Fibroblast of the aortic adventitia (primary cell): ENCODE results near the gene STAM. TPM values are rescaled to one million over a fixed set of nuclear protein-coding genes. Genes with fewer than 3 reads are reported as not detected.

Experiments
- DNase-seq: peaks from one replicate; pipeline ENCODE4 v3.0.0-alpha.2; 2010; ENCODE audit warnings: low read depth
- H3K4me3 ChIP-seq: 2 replicates; pipeline ENCODE4 v1.5.1; 2011; ENCODE audit warnings: low read depth, mild to moderate bottlenecking, control low read depth, low read length, moderate library complexity
- CTCF ChIP-seq: IDR thresholded peaks from 2 replicates; pipeline ENCODE4 v1.5.1; 2011; ENCODE audit warnings: mild to moderate bottlenecking, low read length, control low read depth, inconsistent platforms; ENCODE audit not compliant: insufficient read depth
- total RNA-seq: library from RNA; depleted of rRNA; stranded (reverse); fragments of >200 nt; gene quantifications from 2 replicates; pipeline ENCODE4 v1.2.3, GENCODE V29; 2012; ENCODE audit warnings: low replicate concordance

Gene STAM
- total RNA-seq, 1 donor: 40.6 TPM

DNA sequence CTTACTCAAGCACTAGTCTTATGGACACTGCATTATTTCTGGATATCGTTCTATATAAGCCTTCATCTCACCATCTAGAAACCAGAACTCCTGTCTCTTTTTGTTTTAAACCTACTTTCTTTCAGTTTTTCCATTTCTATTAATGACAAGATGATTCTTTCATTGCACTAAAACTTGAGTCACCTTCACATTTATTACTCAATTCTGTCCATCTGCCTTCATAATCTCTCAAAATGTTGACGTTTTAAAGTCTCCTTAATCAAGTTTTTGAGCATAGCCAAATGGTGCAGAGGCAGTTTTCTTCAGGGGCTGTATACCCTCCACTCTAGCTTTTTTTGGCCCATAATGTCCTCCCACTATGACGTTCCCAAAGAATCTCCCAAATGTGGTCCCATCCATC lies 17.6 kb downstream of the STAM start:
- no peak for TF ChIP-seq CTCF

DNA sequence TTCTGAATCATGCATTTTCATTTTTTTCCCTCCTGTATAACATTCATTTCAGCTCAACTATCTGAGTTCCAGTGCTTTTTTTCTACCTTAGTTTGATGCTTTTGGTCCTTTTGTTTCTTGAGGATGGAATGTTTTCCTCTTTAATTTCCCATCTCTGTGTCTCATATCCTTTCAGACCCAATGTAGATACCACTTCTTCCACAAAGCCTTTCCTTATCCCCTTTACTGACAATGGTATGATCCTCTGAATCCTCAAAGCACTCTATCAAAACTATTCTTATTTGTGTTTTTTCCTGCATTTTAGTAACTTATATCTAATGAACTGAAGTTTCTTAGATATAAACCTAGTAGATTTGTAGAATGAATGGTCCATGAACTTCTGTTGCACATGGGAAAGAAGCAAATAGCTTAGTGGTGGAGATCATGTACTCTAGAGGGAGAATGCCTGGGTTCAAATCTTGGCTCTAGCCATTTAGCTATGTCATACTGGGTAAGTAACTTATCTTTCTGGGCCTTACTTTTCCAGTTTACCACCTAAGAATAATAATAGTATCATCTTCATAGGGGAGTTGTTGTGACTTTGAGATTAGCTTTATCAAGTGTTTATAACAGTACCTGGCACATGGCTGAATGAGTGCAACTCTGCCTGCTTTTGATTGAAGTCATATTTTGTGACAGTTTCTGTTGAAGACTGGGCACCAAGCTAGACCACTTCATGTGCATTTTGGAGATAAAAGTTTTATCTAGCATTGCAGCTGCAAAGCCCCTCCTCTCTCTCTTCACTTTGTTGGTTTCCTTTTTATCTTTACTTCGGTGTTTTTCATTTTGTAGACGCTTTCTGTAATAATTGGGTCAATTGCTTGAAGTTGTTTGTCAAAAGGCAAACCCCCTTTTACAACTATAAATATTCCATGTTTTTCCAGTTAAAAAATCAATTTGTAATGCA lies 18.5 kb downstream of the STAM start:
- no peak overlapping the region for H3K4me3 ChIP-seq
- no peak for TF ChIP-seq CTCF
- no peak for DNase-seq

More for the DNA sequence above, 17.6 kb downstream of the STAM start:
- no peak overlapping the region for H3K4me3 ChIP-seq
- no peak for DNase-seq

GRCh38 chr10:17663450-17663849 lies 19.5 kb downstream of the STAM start:
- no peak for TF ChIP-seq CTCF
- DNase-seq: no peak
- H3K4me3 ChIP-seq: no peak overlapping the region

DNA sequence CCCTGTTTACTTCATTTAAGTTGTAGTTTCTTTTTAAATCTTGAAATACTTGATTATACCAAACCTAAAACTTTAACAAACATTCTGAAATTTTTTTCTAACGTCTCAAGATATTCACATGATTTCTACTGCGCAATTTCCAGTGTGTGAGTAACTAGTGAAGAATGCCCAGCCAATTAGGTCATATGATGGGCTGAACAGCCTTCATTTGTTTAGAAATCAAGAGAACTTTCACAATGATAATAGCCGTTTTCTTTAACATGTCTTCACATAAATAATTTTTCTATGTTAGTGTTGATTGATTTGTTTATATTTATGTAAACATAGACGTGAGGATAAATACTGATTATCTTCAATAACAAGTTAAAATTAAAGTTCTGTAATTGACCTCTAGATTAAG lies 21.8 kb downstream of the STAM start:
- H3K4me3 ChIP-seq: no peak overlapping the region
- no peak for TF ChIP-seq CTCF
- DNase-seq: peak; percentile 97

GRCh38 chr10:17668435-17669184 lies 24.7 kb downstream of the STAM start:
- TF ChIP-seq CTCF: no peak
- no peak overlapping the region for H3K4me3 ChIP-seq
- DNase-seq: no peak

DNA sequence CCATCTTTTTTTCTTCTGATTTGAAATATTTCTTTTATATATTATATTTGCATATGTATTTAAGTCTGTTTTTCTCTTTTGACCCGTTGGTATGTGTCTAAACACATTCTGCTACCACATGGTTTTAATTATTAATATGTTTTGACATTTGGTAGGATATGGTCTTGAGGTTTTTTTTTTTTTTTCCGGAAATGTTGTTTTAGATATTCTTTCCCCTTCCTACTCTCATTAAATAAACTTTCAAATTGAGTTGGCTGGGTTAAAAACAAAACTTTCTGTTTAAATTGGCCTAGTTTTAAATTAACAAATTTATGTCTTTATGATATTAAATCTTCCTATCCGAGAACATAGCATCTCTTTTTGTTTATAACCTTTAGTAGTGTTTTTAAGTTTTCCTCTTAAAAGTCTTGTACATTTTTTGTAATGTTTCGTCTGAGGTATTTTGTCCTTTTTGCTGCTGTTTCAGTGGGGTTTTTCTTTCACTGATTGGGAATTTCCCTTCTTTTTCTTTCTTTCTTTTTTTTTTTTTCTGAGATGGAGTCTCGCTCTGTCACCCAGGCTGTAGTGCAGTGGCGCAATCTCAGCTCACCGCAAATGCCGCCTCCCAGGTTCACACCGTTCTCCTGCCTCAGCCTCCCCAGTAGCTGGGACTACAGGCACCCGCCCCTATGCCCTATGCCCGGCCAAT lies 25.4 kb downstream of the STAM start:
- no peak for DNase-seq
- TF ChIP-seq CTCF: no peak
- no peak overlapping the region for H3K4me3 ChIP-seq
